A549 (cell line): ENCODE measurements around the gene ITGBL1.

Experiments
- CBX8 ChIP-seq: fragments of 200-600 bp; sonication (generic); IDR thresholded peaks from 2 replicates; pipeline ENCODE4 v1.6.1; 2016
- HDAC2 ChIP-seq: fragments of 200-600 bp; sonication (generic); IDR thresholded peaks from 2 replicates; pipeline ENCODE4 v1.6.1; 2016
- POLR2A ChIP-seq: IDR thresholded peaks from 2 replicates; pipeline ENCODE4 v1.6.1; 2012; ENCODE audit warnings: mild to moderate bottlenecking, low read length
- POLR2AphosphoS2 ChIP-seq: conservative IDR thresholded peaks from 2 replicates; pipeline ENCODE4 v1.6.1; 2012; ENCODE audit warnings: low read length, improper control_type of control experiment, inconsistent platforms
- RCOR1 ChIP-seq: fragments of 150-350 bp; IDR thresholded peaks from 2 replicates; pipeline ENCODE4 v1.6.1; 2014; ENCODE audit warnings: antibody characterized with exemption, low read length, low read depth
- TF ChIP-seq, protein P1 (sequence below): fragments of 200-600 bp; sonication (generic); IDR thresholded peaks from 2 replicates; pipeline ENCODE4 v1.6.1; 2016; ENCODE audit warnings: antibody characterized with exemption, mild to moderate bottlenecking, moderate library complexity
- TF ChIP-seq, protein P2 (sequence below): fragments of >200 bp; sonication (Bioruptor Twin); formaldehyde crosslinking; IDR thresholded peaks from 3 replicates; pipeline ENCODE4 v1.5.1; 2016
- TF ChIP-seq, protein P3 (sequence below): fragments of 450-650 bp; IDR thresholded peaks from 2 replicates; pipeline ENCODE4 v1.6.1; 2014; ENCODE audit warnings: antibody characterized with exemption

DNA sequence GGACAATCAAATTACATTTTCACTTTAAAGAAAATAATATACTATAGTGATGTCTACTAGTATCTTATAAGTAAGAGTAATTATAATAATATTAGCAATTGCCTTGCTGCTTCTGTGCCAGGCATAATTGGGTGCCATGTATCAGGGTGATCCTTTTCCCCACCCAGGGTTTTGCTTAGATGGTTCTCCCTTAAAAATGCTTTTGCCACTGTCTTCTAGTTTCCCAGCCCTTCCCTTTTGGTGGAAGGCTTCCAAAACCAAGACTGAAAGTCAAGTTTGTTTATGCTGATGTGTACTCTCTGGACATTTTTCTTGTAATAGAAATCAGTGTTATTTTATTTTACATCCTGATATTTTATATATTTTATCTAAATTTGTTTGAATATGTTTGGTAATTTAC lies 77.8 kb downstream of the ITGBL1 start:
- no peak for TF ChIP-seq HDAC2
- TF ChIP-seq, protein P1, sequence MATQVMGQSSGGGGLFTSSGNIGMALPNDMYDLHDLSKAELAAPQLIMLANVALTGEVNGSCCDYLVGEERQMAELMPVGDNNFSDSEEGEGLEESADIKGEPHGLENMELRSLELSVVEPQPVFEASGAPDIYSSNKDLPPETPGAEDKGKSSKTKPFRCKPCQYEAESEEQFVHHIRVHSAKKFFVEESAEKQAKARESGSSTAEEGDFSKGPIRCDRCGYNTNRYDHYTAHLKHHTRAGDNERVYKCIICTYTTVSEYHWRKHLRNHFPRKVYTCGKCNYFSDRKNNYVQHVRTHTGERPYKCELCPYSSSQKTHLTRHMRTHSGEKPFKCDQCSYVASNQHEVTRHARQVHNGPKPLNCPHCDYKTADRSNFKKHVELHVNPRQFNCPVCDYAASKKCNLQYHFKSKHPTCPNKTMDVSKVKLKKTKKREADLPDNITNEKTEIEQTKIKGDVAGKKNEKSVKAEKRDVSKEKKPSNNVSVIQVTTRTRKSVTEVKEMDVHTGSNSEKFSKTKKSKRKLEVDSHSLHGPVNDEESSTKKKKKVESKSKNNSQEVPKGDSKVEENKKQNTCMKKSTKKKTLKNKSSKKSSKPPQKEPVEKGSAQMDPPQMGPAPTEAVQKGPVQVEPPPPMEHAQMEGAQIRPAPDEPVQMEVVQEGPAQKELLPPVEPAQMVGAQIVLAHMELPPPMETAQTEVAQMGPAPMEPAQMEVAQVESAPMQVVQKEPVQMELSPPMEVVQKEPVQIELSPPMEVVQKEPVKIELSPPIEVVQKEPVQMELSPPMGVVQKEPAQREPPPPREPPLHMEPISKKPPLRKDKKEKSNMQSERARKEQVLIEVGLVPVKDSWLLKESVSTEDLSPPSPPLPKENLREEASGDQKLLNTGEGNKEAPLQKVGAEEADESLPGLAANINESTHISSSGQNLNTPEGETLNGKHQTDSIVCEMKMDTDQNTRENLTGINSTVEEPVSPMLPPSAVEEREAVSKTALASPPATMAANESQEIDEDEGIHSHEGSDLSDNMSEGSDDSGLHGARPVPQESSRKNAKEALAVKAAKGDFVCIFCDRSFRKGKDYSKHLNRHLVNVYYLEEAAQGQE, result no peak
- TF ChIP-seq, protein P2, sequence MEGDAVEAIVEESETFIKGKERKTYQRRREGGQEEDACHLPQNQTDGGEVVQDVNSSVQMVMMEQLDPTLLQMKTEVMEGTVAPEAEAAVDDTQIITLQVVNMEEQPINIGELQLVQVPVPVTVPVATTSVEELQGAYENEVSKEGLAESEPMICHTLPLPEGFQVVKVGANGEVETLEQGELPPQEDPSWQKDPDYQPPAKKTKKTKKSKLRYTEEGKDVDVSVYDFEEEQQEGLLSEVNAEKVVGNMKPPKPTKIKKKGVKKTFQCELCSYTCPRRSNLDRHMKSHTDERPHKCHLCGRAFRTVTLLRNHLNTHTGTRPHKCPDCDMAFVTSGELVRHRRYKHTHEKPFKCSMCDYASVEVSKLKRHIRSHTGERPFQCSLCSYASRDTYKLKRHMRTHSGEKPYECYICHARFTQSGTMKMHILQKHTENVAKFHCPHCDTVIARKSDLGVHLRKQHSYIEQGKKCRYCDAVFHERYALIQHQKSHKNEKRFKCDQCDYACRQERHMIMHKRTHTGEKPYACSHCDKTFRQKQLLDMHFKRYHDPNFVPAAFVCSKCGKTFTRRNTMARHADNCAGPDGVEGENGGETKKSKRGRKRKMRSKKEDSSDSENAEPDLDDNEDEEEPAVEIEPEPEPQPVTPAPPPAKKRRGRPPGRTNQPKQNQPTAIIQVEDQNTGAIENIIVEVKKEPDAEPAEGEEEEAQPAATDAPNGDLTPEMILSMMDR, result no peak
- TF ChIP-seq POLR2AphosphoS2, result no peak
- TF ChIP-seq, protein P3, sequence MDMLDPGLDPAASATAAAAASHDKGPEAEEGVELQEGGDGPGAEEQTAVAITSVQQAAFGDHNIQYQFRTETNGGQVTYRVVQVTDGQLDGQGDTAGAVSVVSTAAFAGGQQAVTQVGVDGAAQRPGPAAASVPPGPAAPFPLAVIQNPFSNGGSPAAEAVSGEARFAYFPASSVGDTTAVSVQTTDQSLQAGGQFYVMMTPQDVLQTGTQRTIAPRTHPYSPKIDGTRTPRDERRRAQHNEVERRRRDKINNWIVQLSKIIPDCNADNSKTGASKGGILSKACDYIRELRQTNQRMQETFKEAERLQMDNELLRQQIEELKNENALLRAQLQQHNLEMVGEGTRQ, result no peak
- TF ChIP-seq RCOR1, result no peak
- TF ChIP-seq CBX8, result no peak
- TF ChIP-seq POLR2A, result no peak
